Measurements from ENCODE around the gene YWHAB.
"Not testable (repeated sequence)": the region's sequence is repeated elsewhere in the genome, so short reads cannot be mapped to it uniquely, and the experiment has no call there.

GRCh38 chr20:44863365-44864084 lies 22.0 kb upstream of the YWHAB start:
- not testable (repeated sequence) for TF ChIP-seq CTCF (conservative IDR thresholded peaks at IDR 0.05; ENCODE audit: low read depth, low read length); CEBPB (IDR thresholded peaks at IDR 0.05; ENCODE audit: low read depth, low read length); MXI1 (IDR thresholded peaks at IDR 0.05; ENCODE audit: borderline replicate concordance, low read depth, low read length); USF2 (IDR thresholded peaks at IDR 0.05; ENCODE audit: low read depth, low read length); POLR2A (IDR thresholded peaks at IDR 0.05; ENCODE audit: low read depth, low read length); MAFK (IDR thresholded peaks at IDR 0.05; ENCODE audit: low read depth, low read length); SMC3 (IDR thresholded peaks at IDR 0.05; ENCODE audit: low read depth, low read length); RAD21 (IDR thresholded peaks at IDR 0.05; ENCODE audit: low read length); BHLHE40 (IDR thresholded peaks at IDR 0.05; ENCODE audit: low read depth, low read length); MAZ (IDR thresholded peaks at IDR 0.05; ENCODE audit: borderline replicate concordance, low read depth, low read length); RCOR1 (IDR thresholded peaks at IDR 0.05; ENCODE audit: insufficient replicate concordance, low read length); ELK1 (IDR thresholded peaks at IDR 0.05; ENCODE audit: borderline replicate concordance, low read depth, low read length)

Data from IMR-90 (cell line).